ENCODE data around the gene PGLYRP2. TPM values are rescaled to one million over a fixed set of nuclear protein-coding genes. Genes with fewer than 3 reads are reported as not detected.
"Not testable (repeated sequence)": the region's sequence is repeated elsewhere in the genome, so short reads cannot be mapped to it uniquely, and the experiment has no call there.

The PGLYRP2 gene
- total RNA-seq, 1 donor from 2014 or later: not detected

DNA sequence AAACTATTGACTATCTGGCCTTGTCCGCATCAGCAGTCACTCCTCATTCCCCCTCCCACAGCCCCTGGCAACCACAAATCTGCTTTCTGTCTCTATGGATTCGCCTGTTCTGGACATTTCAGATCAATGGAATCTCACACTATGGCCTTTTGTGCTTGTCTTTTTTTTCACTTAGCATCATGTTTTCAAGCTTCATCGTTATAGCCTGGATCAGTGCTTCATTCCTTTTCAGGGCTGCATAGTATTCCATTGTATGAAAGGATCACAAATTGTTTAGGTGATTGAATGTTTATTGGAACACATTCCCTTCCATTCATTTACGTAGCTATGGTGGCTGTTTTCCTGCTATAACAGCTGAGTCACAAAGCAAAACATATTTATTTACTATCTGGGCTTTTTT lies 7.7 kb upstream of the PGLYRP2 start:
- Mint-ChIP-seq H3K4me1 (ENCODE audit: low read depth) (no peaks in the 10 kb centered on the region), H3K4me3 (ENCODE audit: low read depth) (no peak overlapping the region), H3K9me3 (ENCODE audit: low read depth) (peaks cover 23% of the 10 kb centered on the region), H3K27ac (no peak overlapping the region), H3K36me3 (ENCODE audit: insufficient read depth) (peaks cover 2% of the 10 kb centered on the region), H3K27me3 (no peaks in the 10 kb centered on the region)
- TF ChIP-seq, protein P1, sequence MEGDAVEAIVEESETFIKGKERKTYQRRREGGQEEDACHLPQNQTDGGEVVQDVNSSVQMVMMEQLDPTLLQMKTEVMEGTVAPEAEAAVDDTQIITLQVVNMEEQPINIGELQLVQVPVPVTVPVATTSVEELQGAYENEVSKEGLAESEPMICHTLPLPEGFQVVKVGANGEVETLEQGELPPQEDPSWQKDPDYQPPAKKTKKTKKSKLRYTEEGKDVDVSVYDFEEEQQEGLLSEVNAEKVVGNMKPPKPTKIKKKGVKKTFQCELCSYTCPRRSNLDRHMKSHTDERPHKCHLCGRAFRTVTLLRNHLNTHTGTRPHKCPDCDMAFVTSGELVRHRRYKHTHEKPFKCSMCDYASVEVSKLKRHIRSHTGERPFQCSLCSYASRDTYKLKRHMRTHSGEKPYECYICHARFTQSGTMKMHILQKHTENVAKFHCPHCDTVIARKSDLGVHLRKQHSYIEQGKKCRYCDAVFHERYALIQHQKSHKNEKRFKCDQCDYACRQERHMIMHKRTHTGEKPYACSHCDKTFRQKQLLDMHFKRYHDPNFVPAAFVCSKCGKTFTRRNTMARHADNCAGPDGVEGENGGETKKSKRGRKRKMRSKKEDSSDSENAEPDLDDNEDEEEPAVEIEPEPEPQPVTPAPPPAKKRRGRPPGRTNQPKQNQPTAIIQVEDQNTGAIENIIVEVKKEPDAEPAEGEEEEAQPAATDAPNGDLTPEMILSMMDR (IDR thresholded peaks at IDR 0.05; ENCODE audit: unreplicated experiment): no peak
- DNase-seq (ENCODE audit: low spot score, unreplicated experiment): no peak

DNA sequence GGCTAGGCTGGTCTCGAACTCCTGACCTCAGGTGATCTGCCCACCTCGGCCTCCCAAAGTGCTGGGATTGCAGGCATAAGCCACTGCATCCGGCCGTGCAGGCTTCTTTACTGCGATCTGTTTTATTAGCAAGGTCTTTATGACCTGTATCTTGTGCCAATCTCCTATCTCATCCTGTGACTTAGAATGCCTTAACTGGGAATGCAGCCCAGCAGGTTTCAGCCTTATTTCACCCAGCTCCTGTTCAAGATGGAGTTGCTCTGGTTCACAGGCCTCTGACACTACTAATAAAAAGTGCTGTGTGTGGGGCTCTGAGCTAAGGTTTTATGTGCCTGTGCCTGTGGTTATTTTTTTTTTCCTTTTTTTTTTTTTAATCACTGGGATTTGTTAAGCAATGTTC lies 6.5 kb upstream of the PGLYRP2 start:
- peaks cover 24% of the 10 kb centered on the region for H3K9me3 Mint-ChIP-seq (ENCODE audit: low read depth)
- not testable (repeated sequence) for H3K4me1 Mint-ChIP-seq (ENCODE audit: low read depth); H3K27ac Mint-ChIP-seq; H3K36me3 Mint-ChIP-seq (ENCODE audit: insufficient read depth); DNase-seq (ENCODE audit: low spot score, unreplicated experiment); H3K27me3 Mint-ChIP-seq; H3K4me3 Mint-ChIP-seq (ENCODE audit: low read depth)

DNA sequence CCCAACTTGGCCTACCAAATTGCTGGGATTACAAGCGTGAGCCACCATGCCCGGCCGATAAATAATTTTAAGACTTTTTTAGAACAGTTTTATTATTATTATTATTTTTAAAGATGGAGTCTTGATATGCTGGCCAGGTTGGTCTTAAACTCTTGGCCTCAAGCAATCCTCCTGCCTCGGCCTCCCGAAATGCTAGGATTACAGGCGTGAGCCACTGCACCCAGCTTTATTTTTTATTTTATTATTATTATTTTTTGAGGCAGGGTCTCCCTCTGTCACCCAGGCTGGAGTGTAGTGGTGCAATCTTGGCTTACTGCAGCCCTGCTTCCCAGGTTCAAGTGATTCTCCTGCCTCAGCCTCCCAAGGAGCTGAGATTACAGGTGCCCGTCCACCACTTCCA lies 1.7 kb upstream of the PGLYRP2 start:
- not testable (repeated sequence) for H3K36me3 Mint-ChIP-seq (ENCODE audit: insufficient read depth); H3K4me3 Mint-ChIP-seq (ENCODE audit: low read depth); DNase-seq (ENCODE audit: low spot score, unreplicated experiment); H3K27ac Mint-ChIP-seq; H3K4me1 Mint-ChIP-seq (ENCODE audit: low read depth); H3K27me3 Mint-ChIP-seq
- peaks cover 24% of the 10 kb centered on the region for H3K9me3 Mint-ChIP-seq (ENCODE audit: low read depth)

DNA sequence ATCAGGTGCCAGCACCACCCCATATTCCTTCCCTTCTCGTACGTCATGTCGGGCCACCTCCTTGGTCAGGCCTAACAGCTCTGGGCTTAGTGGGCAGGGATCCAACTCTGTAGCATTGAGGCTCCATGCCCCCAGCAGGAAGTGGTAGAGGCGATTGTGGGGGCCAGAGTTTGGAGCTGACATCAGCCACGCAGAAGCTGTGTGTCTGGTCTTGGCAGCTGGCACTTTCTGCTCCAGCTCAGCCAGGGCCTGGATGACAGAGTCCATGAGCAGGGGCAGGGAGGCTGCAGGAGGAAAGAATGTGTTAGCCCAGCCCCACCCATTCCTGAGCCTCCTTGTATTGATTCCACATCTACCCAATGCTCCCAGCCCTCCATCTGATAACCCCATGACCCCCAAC lies 3.0 kb downstream of the PGLYRP2 start:
- no peaks in the 10 kb centered on the region for H3K4me1 Mint-ChIP-seq (ENCODE audit: low read depth)
- H3K4me3 Mint-ChIP-seq (ENCODE audit: low read depth): no peak overlapping the region
- DNase-seq (ENCODE audit: low spot score, unreplicated experiment): no peak
- no peaks in the 10 kb centered on the region for H3K27me3 Mint-ChIP-seq
- TF ChIP-seq, protein P1 (IDR thresholded peaks at IDR 0.05; ENCODE audit: unreplicated experiment): no peak
- peaks cover 22% of the 10 kb centered on the region for H3K9me3 Mint-ChIP-seq (ENCODE audit: low read depth)
- no peak overlapping the region for H3K27ac Mint-ChIP-seq
- peaks cover 2% of the 10 kb centered on the region for H3K36me3 Mint-ChIP-seq (ENCODE audit: insufficient read depth)

DNA sequence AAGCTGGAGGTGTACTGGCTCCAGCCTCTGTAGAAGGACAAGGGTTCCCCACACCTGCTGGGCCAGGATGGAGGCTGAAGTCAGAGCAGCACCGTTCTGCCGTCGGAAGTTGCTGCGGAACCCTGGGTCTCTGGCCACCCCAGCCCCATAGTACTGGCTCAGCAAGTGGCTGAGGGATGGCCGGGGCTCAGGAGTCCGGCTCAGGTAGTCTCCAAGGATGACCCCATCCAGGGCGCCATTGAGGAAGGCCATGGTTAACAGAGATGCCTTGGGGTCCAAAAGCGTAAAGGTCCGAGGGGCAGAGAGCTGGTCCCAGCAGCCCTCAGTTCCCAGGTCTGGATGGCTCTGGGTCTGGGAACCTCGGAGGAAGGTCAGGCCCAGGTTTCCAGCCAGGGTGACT lies 3.7 kb downstream of the PGLYRP2 start:
- no peaks in the 10 kb centered on the region for H3K27me3 Mint-ChIP-seq
- H3K4me1 Mint-ChIP-seq (ENCODE audit: low read depth): no peaks in the 10 kb centered on the region
- H3K9me3 Mint-ChIP-seq (ENCODE audit: low read depth): peaks cover 22% of the 10 kb centered on the region
- no peak overlapping the region for H3K27ac Mint-ChIP-seq
- H3K4me3 Mint-ChIP-seq (ENCODE audit: low read depth): no peak overlapping the region
- peaks cover 2% of the 10 kb centered on the region for H3K36me3 Mint-ChIP-seq (ENCODE audit: insufficient read depth)
- DNase-seq (ENCODE audit: low spot score, unreplicated experiment): no peak
- TF ChIP-seq, protein P1 (IDR thresholded peaks at IDR 0.05; ENCODE audit: unreplicated experiment): no peak

DNA sequence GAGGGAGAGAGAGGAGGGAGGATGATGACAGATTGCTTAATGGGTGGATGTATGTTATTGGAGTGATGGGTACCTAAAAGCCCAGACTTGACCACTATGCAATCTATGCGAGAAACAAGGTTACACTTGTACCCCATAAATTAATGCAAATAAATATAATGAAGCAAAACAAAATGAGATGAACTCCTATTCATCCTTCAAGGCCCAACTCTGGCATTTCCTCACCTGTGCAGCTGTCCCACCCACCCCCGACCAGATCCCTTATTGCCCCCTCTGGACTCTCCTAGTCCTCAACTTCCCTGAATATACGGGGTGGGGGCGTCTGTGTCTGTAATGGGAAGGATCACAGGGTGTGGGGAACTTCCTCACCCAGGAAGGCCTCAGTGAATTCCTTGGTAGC lies 4.1 kb downstream of the PGLYRP2 start:
- H3K9me3 Mint-ChIP-seq (ENCODE audit: low read depth): peaks cover 20% of the 10 kb centered on the region
- TF ChIP-seq, protein P1 (IDR thresholded peaks at IDR 0.05; ENCODE audit: unreplicated experiment): no peak

DNA sequence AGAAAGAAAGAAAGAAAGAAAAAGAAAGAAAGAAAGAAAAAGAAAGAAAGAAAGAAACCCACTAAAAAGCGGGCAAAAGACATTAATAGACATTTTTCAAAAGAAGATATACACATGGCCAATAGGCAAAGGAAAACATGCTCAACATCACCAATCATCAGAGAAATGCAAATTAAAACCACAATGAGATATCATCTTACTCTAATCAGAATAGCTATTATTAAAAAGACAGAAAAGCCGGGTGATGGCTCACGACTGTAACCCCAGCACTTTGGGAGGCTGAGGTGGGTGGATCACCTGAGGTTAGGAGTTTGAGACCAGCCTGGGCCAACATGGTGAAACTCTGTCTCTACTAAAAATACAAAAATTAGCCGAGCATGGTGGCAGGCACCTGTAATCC lies 5.5 kb downstream of the PGLYRP2 start:
- peaks cover 13% of the 10 kb centered on the region for H3K27me3 Mint-ChIP-seq
- not testable (repeated sequence) for DNase-seq (ENCODE audit: low spot score, unreplicated experiment); H3K27ac Mint-ChIP-seq; H3K36me3 Mint-ChIP-seq (ENCODE audit: insufficient read depth); H3K4me1 Mint-ChIP-seq (ENCODE audit: low read depth); H3K4me3 Mint-ChIP-seq (ENCODE audit: low read depth)
- H3K9me3 Mint-ChIP-seq (ENCODE audit: low read depth): peaks cover 16% of the 10 kb centered on the region

More for the DNA sequence above, 4.1 kb downstream of the PGLYRP2 start:
- peaks cover 1% of the 10 kb centered on the region for H3K27me3 Mint-ChIP-seq
- no peak for DNase-seq (ENCODE audit: low spot score, unreplicated experiment)
- H3K36me3 Mint-ChIP-seq (ENCODE audit: insufficient read depth): peaks cover 2% of the 10 kb centered on the region
- H3K4me3 Mint-ChIP-seq (ENCODE audit: low read depth): no peak overlapping the region
- no peak overlapping the region for H3K27ac Mint-ChIP-seq
- no peaks in the 10 kb centered on the region for H3K4me1 Mint-ChIP-seq (ENCODE audit: low read depth)

Data from progenitor cell of endocrine pancreas (in vitro differentiated cells).